Islet precursor cell (in vitro differentiated cells): Measurements from ENCODE around the gene TNFRSF9.

ENCODE experiments used
- DNase-seq: peaks from one replicate; pipeline ENCODE4 v3.0.0-alpha.2; 2018

The TNFRSF9 gene

GRCh38 chr1:7915826-7916500, 24.7 kb downstream of the TNFRSF9 start:
- no peak for DNase-seq

- DNase-seq = no peak
Measured at GRCh38 chr1:7912743-7913557, 27.7 kb downstream of the TNFRSF9 start.

GRCh38 chr1:7912145-7912544, 28.5 kb downstream of the TNFRSF9 start:
- DNase-seq = no peak

GRCh38 chr1:7905262-7905661, 35.4 kb downstream of the TNFRSF9 start:
- no peak for DNase-seq

DNA sequence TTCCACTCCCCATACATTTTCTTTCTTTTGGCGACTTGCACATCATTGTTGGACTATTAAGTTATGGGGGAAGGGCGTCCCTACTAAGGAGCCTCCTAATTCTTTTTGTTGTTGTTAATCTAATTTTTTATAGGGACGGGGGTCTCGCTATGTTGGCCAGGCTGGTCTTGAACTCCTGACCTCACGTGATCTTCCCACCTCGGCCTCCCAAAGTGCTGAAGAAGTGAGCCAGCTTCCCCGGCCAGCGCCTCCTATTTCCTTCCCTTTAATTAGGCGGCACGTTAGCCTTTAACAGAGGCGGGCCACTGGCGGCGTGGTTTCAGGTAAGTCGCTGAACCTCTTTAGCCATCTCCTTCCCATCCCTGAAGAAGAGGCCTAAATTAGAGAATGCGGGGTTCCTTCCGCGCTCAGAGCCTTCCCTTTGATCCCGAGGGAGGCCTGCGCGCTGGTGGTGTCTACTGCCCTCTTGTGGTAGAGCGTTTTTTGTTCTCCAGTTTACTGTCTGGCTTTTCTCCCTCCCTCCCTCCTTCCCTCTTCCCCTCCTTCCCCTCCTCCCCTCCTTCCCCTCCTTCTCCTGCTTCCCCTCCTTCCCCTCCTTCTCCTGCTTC, 38.1 kb downstream of the TNFRSF9 start:
- peak; percentile 78 for DNase-seq

- no peak for DNase-seq
Measured at GRCh38 chr1:7899741-7900140, 40.9 kb downstream of the TNFRSF9 start.

- DNase-seq = no peak
Measured at GRCh38 chr1:7898962-7899361, 41.7 kb downstream of the TNFRSF9 start.

DNA sequence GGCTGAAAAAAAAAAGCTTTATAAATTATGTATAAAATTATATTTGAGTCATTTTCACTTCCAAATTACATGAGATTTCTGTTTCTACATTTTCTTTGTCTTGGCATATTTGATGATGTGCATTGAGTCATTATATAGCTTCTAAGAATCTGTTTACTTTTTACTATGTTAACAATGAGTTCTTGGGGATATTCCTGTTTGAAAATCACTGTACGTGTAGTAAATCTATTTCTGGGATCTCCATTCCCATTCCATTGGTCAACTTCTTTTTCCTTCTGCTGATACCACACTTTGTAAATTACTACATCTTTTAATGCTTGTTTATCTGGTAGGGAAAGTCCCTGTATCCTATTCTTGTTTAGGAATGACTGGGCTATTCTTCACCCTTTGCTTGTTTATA, 43.6 kb downstream of the TNFRSF9 start:
- no peak for DNase-seq

DNA sequence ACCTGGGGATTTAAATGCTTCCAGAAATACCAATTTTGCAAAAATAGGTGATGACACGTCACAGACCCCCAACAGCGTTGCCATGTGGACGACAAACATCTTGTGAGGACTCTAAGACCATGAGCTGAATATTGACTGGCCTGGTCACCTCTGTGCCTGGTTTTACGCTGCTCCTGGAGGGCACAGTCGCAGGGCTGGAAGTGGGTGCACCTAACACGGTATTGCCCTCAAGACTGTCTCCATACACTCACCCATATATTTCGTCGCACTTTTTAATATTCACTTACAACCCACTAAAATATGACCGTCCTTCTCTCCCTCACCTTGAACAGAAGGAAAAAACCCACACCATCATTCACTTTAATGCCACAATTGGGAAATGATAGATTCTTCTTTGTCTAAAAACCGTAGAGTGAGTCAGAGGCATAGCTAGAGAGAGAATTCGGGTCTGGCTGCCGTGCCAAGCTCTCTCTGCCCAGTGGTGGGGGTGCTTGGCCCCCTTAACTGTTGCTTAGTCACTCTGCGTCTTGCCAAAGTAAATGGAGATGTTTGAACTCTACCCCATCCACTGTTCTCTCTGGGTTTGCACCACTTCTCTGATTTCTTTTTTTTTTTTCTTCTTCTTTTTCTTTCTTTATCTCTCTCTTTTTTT, 47.0 kb downstream of the TNFRSF9 start:
- DNase-seq = no peak

- no peak for DNase-seq
Measured at GRCh38 chr1:7891804-7892203, 48.8 kb downstream of the TNFRSF9 start.

DNA sequence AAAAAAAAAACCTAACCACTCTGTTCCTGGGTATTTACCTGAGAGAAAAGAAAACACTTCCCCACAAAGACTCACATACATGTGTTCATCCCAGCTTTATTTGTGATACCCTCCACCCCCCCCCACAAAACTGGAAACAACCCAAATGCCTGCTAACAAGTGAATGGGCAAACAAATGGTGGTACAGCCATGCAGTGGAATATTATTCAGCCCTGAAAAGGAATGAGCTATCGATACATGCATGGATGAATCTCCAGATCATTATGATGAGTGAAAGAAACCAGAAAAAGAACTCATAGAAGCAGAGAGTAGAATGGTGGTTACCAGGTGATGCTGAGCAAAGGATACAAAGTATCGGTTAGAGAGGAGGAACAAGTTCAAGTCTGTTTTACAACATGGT, 49.8 kb downstream of the TNFRSF9 start:
- no peak for DNase-seq

DNA sequence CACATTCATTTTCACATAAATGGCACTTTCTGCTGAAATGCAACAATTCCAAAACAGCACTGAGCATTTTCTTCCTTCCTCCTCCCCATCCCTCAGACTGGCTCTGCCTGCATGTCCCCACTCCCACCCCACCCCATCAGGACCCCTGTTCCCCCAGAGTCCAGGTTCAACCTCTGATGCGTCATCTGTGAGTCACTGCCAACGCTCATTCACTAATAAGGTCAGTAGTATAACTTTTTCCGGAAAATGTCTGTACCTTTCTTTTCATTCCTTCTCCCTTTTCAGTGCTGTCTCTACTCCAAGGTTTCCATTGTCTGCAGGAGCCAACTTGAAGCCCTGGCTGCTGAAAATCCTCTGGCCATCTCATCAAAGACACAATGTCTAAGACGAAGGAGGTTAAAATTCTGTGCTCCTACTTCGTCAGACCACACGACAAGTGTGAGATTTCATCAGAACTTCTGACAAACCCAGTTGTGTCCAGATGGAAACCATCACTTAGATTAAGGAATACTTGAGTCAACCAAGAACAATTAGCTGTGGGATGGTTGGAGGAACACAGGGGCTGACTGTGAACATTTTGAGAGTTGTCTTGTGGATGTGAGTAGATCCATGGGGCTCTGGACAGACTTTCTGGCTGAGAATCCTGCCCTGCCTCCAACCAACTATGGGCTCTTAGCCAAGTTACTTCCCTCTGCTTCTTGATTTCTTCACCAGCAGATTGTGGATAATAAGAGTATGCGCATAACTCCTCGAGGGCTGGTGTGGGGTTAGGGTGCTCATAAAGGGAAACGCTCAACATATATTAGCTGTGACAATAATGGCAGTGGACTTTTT, 52.2 kb downstream of the TNFRSF9 start:
- no peak for DNase-seq

DNA sequence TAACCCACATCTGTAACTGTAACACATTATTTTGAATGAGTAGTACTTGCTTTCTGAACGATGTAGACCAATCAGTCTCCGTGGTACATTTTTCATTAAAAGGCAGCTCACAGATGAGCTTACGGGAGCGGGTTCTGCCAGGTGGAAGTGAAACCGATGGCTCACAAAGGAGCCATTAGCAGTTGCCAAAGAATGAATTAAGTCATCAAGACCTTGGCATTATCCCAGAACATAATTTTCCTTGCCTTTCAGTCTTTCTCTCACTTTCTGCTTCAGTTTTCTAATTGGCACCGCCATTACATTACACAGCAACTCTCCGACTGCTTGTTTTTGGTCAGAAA, 54.3 kb downstream of the TNFRSF9 start:
- no peak for DNase-seq

DNA sequence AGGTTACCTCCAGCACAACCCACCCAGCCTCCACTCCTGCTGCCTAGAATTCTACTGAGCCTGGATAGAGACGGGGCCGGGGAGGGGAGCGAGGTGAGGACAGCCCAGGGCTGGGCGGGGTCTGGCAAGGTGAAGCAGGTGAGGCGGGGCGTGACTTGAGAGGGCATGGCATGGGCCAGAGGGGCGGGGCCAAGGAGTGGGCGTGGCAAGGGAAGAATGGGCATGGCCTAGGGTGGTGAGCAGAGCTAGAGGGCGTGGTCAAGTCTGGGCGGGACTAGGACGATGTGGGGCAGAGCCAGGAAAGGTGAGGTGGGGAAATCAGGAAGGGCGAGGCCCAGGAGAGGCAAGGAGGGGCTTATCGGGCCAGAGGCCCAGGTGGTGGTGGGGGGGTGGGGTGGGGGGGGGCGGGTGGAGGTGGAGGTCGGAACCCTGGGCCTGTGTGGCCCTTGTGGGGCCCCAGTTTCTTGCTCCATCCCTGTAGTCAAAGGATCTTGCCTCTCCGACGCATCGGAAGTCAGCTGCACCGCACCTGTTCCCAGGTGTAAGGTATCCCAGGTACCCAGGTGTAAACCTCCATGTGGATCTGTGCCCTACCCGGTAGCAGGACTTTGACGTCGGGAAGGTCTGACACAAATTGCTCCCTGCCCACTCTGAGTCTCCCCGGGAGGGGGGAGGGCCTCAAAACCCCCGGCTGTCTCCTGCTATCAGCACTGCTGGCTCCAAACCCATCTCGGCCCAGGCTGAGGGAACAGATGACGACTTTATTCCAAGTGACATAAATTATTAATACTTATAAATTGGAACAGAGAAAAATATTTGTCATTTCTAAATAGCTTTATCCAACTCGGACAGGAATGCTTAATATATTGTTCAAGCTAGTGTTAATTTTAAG, 54.9 kb downstream of the TNFRSF9 start:
- DNase-seq = peak; percentile 90

DNA sequence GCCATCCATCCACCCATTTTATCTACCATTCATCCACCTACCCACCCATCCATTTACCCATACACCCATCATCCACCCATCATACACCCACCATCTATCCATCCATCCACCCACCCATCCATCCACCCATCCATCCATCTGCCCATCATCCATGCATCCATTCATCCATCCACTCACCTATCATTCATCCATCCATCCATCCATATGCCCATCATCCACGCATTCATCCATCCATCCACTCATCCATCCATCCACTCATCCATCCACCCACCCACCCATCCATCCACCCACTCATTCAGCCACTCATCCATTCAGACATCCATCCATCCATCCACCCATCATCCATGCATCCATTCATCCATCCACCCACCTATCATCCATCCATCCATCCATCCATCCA, 55.9 kb downstream of the TNFRSF9 start:
- DNase-seq = no peak

DNA sequence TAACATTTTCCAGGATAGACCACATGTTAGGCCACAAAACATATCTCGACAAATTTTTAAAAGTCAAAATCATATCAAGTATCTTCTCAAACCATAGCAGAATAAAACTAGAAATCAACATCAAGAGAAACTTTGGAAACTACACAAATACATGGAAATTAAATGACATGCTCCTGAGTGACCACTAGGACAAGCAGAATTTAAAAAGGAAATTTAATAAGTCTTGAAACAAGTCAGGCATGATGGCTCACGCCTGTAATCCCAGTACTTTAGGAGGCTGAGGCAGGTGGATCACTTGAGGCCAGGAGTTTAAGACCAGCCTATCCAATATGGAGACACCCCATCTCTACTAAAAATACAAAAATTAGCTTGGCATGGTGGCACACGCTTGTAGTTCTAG, 61.4 kb downstream of the TNFRSF9 start:
- DNase-seq = no peak

DNA sequence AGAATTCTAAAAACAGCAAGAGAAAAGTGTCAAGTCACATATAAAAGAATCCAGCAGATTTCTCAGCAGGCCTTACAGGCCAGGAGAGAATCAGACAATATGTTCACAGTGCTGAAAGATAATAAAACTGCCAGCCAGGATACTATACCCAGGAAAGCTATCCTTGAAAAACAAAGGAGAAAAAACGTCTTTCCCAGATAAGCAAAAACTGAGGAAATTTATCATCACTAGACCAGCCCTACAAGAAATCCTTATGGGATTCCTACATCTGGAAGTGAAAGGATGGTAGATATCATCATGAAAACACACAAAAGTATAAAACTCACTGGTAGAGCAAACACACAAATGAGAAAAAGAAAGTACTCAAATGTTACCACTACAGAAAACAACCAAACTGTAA, 62.6 kb downstream of the TNFRSF9 start:
- DNase-seq = no peak

DNA sequence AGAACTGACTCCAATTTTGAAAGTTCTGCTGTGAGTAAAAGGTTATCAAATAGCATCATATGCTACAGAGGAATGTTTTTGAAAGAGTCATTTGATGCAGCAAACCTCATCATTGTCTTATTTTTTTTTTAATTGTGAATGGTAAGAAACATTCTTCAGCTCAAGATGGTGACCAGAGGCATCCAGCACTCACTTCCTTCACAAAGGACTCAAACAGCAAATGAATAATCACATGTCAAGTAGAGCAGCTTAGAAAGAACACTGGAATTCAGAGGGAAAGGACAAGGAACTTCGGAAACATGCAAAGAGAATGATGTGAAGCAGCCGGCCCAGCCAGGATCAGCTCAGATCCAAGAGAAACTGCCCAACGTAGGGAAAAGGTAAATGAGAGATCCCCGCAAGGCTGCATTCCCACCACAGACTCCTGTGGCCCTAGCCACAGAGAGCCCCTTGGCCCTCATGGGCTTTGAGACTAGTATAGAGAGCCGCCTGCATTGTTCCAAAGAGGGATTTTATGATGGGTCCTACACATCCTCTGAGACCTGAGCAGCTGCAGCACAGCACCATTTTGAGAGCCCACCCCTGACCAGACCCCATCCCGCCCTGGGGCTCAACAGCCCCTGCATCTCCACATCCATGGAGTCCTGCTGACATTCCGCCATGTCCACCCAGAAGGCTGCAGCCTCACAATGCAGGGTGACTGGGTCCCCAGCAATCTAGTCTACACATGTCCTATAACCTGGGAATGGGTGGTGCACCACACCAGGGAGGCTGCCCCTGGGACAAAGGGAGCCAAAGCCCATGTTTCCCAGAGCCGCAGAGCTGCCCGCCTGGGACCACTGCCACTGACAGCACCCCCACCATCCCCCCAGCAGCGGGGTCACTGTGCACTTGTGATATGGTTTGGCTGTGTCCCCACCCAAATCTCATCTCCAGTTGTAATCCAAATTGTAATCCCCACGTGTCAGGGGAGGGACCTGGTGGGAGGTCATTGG, 66.5 kb downstream of the TNFRSF9 start:
- DNase-seq = no peak

- no peak for DNase-seq
Measured at GRCh38 chr1:7871136-7871535, 69.5 kb downstream of the TNFRSF9 start.

DNA sequence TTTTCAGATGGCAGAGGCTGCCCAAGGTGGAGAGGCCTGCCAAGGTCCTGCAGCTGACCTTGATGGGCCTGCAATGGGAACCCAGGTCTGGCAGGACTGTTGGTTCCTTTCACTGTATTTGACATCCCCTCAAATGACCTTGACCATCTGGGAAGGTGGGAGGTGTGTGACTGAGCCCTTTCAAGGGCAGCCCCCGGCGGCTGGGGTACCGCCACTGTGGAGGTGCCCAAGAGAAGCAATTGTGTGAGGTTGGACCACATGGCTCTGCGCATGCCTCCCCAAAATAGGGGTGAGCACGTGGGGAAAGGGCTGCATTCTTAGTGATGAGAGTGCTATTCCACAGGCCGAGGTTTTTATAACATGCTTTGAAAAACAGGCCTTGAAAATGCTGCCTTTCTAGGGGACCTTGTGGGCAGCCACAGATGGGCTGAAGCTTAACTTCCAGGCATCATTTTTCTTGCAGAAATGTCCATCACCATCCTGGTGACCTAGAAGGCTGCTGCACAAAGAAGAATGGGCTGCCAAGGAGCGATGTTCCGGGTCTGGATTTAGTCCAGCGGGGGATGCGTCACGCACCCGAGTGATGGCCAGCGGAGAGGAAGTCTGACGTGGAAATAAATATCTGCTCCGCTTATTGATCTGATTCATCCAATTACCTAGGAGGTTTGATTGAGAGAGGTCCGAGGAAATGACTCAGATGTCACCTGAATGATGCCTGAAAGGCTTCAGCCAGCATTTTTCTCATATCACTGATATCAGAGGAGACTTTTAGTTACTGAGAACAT, 71.3 kb downstream of the TNFRSF9 start:
- no peak for DNase-seq
